ENCODE data around the gene PPP1CA.

GRCh38 chr11:67392183-67392715 lies 9.4 kb downstream of the PPP1CA start:
- TF ChIP-seq CTCF (IDR thresholded peaks at IDR 0.05; ENCODE audit: borderline replicate concordance, extremely low read depth, low read length, poor library complexity, severe bottlenecking): no peak
- no peak for TF ChIP-seq EZH2 (IDR thresholded peaks at IDR 0.05; ENCODE audit: borderline replicate concordance, low read depth, low read length, severe bottlenecking)
